Measurements from ENCODE around the gene PRUNE1. TPM values are rescaled to one million over a fixed set of nuclear protein-coding genes. Genes with fewer than 3 reads are reported as not detected.

Gene PRUNE1
- total RNA-seq, 1 experiment from 2014 or later, result 24.5 TPM

- DNase-seq (ENCODE audit: low spot score) (peak; percentile 67), ATAC-seq (peak; percentile 3)
- ChIA-PET POLR2A (interaction anchor here (0.7 to 1.5 kb wide), 2 partner anchors 19 to 29 kb away, joined by 3 to 4 read pairs; partner anchors contain the start of gene MINDY1), CTCF (interaction anchor here (0.6 to 4.0 kb wide), 9 partner anchors 18 to 445 kb away, joined by 3 to 33 read pairs (median 4); partner anchors contain the start of gene MINDY1)
- Mint-ChIP-seq H3K4me1 (peaks cover 61% of the 10 kb centered on the region), H3K4me3 (peak overlapping the region; percentile 76), H3K36me3 (no peaks in the 10 kb centered on the region), H3K27me3 (ENCODE audit: low read depth) (peaks cover 3% of the 10 kb centered on the region; the same call in 1 of the 2 replicates), H3K9me3 (no peaks in the 10 kb centered on the region), H3K27ac (peak overlapping the region; percentile 88)
- TF ChIP-seq ZNF263 (CRISPR knock-in tag; IDR thresholded peaks at IDR 0.05; ENCODE audit: low read depth) (no peak), PRDM15 (CRISPR knock-in tag; IDR thresholded peaks at IDR 0.05) (peak; percentile 57; the same call in 1 of the 2 replicates), ZNF281 (CRISPR knock-in tag; IDR thresholded peaks at IDR 0.05) (0 out of 2 replicates have a peak, but pooled peaks have one; percentile 31)
These were observed 31.2 kb upstream of the PRUNE1 start for GRCh38 chr1:150976879-150977694.

GRCh38 chr1:150979092-150980056 is 28.9 kb upstream of the PRUNE1 start:
- ATAC-seq (peak; percentile 29), DNase-seq (ENCODE audit: low spot score) (peak; percentile 93)
- Mint-ChIP-seq H3K9me3 (no peaks in the 10 kb centered on the region), H3K27ac (peak overlapping the region; percentile 84), H3K36me3 (no peaks in the 10 kb centered on the region), H3K27me3 (ENCODE audit: low read depth) (peaks cover 3% of the 10 kb centered on the region; the same call in 1 of the 2 replicates), H3K4me1 (peaks cover 54% of the 10 kb centered on the region), H3K4me3 (peak overlapping the region; percentile 1; the same call in 1 of the 2 replicates)
- POLR2A ChIA-PET, result interaction anchor here (0.8 kb wide), 1 partner anchor 27 kb away, joined by 3 read pairs; the partner anchor contains the start of gene MINDY1
- TF ChIP-seq CREB1 (CRISPR knock-in tag; IDR thresholded peaks at IDR 0.05) (no peak), CTCF (IDR thresholded peaks at IDR 0.05) (peak; percentile 100), USF1 (CRISPR knock-in tag; IDR thresholded peaks at IDR 0.05) (no peak), MAX (CRISPR knock-in tag; IDR thresholded peaks at IDR 0.05) (0 out of 2 replicates have a peak, but pooled peaks have one; percentile 36), GABPB1 (CRISPR knock-in tag; IDR thresholded peaks at IDR 0.05) (no peak), HMGXB4 (CRISPR knock-in tag; IDR thresholded peaks at IDR 0.05) (peak; percentile 88; the same call in 1 of the 2 replicates), ETV6 (CRISPR knock-in tag; IDR thresholded peaks at IDR 0.05) (peak; percentile 70; the same call in 1 of the 2 replicates)
- CTCF ChIA-PET, result interaction anchor here (0.5 to 10.3 kb wide), 14 partner anchors 8 to 134 kb away, joined by 3 to 109 read pairs (median 5); partner anchors contain the start of gene MINDY1
